HG03354 (cell line): ENCODE results near the gene ALG14.
"Not testable (repeated sequence)": the region's sequence is repeated elsewhere in the genome, so short reads cannot be mapped to it uniquely, and the experiment has no call there.

Experiments used
- ATAC-seq: cut with Tn5 transposase; IDR thresholded peaks from one replicate; pipeline ENCODE4 v1.9.1; 2021; ENCODE audit warnings: mild to moderate bottlenecking; ENCODE audit not compliant: unreplicated experiment, poor library complexity, severe bottlenecking

ALG14 gene, protein sequence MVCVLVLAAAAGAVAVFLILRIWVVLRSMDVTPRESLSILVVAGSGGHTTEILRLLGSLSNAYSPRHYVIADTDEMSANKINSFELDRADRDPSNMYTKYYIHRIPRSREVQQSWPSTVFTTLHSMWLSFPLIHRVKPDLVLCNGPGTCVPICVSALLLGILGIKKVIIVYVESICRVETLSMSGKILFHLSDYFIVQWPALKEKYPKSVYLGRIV

DNA sequence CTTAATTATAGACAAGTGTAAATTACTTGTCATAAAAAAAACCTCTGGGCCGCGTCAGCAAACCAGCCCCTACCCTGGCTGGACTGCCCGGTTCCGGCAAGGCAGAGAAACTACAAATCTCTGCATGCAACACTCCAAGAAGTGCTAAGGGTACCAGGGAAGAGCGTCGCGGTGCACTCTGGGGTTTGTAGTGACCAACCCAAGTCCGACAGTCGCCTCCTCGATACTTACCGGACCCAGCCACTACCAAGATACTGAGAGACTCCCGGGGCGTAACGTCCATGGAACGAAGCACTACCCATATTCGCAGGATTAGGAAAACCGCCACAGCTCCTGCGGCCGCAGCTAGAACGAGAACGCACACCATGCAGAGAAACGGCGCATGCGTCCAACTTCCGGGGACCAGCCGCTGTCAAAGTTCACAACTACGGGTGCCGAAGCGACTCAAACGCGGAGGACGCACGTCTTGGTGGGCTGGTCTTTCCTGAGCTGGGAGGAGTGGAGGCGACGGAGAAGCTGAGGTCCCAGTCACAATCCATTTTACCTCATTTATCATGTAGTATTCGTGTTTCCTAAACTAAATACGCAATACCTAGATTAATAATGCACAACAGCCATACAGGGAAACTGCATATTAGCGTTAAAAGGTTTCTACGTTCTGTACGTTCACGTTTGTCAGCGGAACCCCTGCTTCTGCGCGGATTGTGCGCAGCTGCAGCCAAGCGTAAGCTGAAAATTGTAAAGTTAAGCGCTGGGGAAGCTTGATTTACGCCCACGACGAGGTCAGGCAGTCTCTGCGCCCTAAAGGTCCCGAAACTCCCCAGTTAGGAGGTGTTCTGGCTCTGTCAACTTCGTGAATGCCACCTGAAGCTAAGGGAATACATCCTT is at the start of gene ALG14:
TSS of gene ALG14 (minus strand) at position 420 of the 888 bp plus-strand sequence. CDS start at position 367, 53 bp downstream.
- ATAC-seq = peak; percentile 98

- no peak for ATAC-seq
These were observed 49.5 kb upstream of the ALG14 start for GRCh38 chr1:95122151-95122697.

- ATAC-seq = no peak
These were observed 46.5 kb upstream of the ALG14 start for GRCh38 chr1:95119273-95119672.

- no peak for ATAC-seq
These were observed 46.0 kb upstream of the ALG14 start for GRCh38 chr1:95118710-95119109.

DNA sequence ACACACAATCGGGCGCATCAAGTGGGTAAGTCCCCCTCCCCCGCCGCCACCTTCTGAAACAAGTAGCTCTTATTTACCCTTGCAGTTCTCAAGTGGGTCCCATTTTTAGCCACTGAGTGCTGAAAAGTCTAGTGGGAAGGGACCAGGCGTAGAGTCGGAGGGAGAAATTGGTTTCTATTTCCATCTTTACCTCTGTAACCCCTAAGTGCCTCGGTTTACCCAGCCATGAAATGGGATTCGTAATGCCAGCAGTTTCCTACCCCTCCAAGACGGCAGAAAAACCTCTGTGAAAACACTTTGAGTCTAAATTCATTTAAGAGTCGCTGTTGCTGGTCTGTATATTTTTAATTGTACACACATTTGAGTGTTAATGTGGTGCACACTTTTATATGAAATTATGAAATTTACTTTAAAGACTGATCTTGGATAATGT is 45.3 kb upstream of the ALG14 start:
- ATAC-seq = no peak

GRCh38 chr1:95117207-95118066 is 44.7 kb upstream of the ALG14 start, which contains the start of gene TLCD4:
TLCD4 (plus strand) TSS chr1:95117355; CDS start chr1:95143902, 26,547 bp downstream.
- peak; percentile 64 for ATAC-seq

DNA sequence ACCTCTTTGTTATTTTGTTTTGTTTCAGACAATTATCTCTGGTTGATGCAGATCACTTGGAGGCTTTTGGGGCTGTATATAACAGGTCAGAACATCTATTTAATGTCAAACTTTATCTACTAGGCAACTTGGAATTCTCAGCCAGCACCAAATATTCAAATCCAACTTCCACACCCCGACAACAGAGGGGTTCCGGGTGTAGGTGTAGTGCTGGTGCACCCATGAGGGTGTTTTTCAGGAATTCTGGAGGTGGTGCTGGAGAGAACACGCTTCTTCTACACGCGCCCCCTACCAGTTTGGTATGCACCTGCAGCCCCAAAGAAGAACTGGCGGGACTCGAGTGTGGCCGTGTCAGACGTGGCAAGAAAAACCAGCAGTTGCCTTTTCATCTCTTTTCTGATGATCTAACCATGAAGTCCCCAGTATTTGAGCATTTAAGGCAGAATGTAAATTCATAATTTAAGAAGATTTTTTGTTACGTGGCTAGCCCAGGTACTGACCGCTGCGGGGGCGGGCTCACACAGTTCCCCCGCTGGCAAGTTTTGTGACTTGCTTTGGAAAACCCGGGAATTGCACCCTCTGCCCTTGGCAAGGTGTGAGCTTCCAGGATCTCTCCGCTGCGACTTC is 43.9 kb upstream of the ALG14 start:
- ATAC-seq = peak; percentile 75

GRCh38 chr1:95115708-95116137 is 43.0 kb upstream of the ALG14 start:
- ATAC-seq = no peak

- ATAC-seq = no peak
These were observed 40.9 kb upstream of the ALG14 start for GRCh38 chr1:95113684-95114083.

- no peak for ATAC-seq
These were observed 38.3 kb upstream of the ALG14 start for GRCh38 chr1:95111014-95111413.

DNA sequence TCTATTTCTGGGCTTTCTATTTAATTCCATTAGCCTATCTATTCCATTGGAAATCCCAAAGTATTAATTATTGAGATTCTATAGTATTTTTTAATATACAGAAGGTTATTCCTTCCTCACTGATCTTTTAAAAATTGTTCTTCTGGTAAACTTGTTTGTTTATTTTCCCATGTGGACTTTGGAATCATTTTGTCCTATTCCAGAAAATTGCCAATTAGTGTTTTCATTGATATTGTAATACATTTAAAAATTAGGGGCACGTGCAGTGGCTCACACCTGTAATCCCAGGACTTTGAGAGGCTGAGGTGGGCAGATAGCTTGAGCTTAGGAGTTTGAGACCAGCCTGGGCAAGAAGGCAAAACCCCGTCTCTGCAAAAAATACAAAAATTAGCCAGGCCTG is 36.0 kb upstream of the ALG14 start:
- ATAC-seq = no peak

- ATAC-seq = no peak
These were observed 25.4 kb upstream of the ALG14 start for GRCh38 chr1:95098196-95098595.

GRCh38 chr1:95097426-95097825 is 24.7 kb upstream of the ALG14 start:
- ATAC-seq = no peak

- ATAC-seq = peak; percentile 21
These were observed 23.6 kb upstream of the ALG14 start for GRCh38 chr1:95096218-95096841.

GRCh38 chr1:95095833-95096217 is 23.1 kb upstream of the ALG14 start:
- peak; percentile 88 for ATAC-seq

- ATAC-seq = no peak
These were observed 22.2 kb upstream of the ALG14 start for GRCh38 chr1:95094923-95095322.

DNA sequence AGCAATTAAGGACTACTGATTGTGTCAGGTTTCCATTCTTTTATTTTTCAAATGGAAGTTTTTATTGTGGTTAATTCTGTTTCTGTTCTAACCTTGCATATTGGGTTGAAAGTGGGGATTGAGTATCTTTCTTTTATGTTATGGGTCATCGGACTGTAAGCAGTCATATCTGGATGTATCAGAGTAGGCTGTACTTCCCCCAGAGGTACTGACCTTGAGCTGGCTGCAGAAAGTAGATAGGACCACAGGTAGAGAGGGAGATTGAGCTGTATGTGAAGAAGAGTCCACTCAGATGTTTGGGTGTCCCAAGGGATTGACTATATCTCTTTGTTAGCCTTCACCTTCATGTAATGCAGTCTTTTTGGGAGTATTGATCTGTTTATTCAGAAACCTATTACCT is 20.5 kb upstream of the ALG14 start:
- no peak for ATAC-seq

DNA sequence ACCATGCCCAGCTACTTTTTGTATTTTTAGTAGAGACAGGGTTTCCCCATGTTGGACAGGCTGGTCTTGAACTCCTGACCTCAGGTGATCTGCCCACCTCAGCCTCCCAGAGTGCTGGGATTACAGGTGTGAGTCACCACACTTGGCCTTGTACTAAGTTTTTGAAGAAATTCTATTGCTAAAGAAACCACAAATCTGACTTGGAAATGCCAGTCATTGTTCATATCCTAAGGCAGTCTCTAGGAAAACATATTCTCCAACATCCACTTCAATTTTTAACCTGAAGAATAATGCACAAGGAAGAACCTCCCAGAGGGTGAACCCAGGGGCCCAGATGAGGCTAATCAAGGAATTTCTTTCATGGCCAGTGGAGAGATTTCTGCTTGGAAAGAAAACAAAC is 20.1 kb upstream of the ALG14 start:
- not testable (repeated sequence) for ATAC-seq

- ATAC-seq = not testable (repeated sequence)
These were observed 18.5 kb upstream of the ALG14 start for GRCh38 chr1:95091290-95091689.
